HUES48 (cell line): ENCODE results near the gene LCN12.

Source experiments
- H3K27ac ChIP-seq: one replicate; pipeline ENCODE4 v1.7.0; 2013; ENCODE audit warnings: low read depth, low read length, inconsistent platforms
- H3K27me3 ChIP-seq: 2 replicates; pipeline ENCODE4 v1.6.1; 2013; ENCODE audit warnings: mild to moderate bottlenecking, low read length; ENCODE audit not compliant: control insufficient read depth, insufficient read depth
- H3K36me3 ChIP-seq: 2 replicates; pipeline ENCODE4 v1.6.1; 2013; ENCODE audit warnings: low read length; ENCODE audit not compliant: control insufficient read depth, insufficient read depth
- H3K4me1 ChIP-seq: 2 replicates; pipeline ENCODE4 v1.6.1; 2013; ENCODE audit warnings: mild to moderate bottlenecking, low read length; ENCODE audit not compliant: control insufficient read depth, insufficient read depth
- H3K4me3 ChIP-seq: 2 replicates; pipeline ENCODE4 v1.5.1; 2013; ENCODE audit warnings: mild to moderate bottlenecking, low read depth, low read length
- H3K9ac ChIP-seq: 2 replicates; pipeline ENCODE4 v1.6.1; 2013; ENCODE audit warnings: mild to moderate bottlenecking, low read depth, low read length, moderate library complexity
- H3K9me3 ChIP-seq: 2 replicates; pipeline ENCODE4 v1.6.1; 2013; ENCODE audit warnings: low read length; ENCODE audit not compliant: control insufficient read depth, insufficient read depth

The LCN12 gene

DNA sequence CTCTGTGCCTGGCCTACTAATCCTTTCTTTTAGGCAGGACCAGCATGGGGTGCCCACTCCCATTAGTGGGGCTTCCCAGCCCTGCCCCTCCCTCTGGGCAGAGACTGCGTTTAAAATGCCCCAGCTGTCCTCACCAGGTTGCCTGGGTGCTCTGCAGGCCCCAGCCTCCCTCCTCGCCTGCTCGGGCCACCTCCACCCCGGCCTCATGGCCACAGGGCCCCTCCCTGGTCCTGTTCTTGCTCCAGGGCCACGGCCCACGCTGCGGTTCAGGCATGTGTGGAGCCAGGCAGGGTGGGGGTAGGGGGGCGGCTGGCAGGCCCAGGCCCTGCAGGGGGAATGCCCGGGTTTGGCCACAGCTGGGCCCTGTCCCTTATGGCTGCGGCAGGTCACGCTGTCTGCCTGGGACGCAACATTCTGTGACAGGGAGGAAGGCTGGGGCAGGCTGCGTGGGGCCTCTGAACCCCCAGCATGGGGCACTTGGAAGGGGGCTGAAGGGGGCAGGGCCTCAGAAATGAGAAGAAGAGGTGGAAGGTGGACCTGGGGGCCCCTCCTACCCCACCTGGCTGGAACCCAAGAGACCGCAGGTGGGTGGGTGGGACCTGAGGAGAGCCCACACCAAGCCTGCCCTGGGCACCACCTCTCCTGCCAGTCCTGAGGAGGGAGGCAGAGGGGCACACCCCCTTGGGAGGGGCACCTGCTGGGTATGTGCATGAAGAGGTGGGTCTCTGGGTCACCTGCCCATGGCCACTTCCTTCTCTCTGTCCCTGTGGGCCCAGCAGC, at the start of gene LCN12:
LCN12 (plus strand) TSS at position 733 of the 780 bp plus-strand sequence. CDS start 55 bp downstream, outside the sequence.
- peaks cover 12% of the 10 kb centered on the region for H3K4me1 ChIP-seq
- H3K9me3 ChIP-seq, result no peaks in the 10 kb centered on the region
- H3K36me3 ChIP-seq, result no peaks in the 10 kb centered on the region
- H3K4me3 ChIP-seq, result no peak within 1 kb of the TSS
- no peak within 1 kb of the TSS for H3K9ac ChIP-seq
- H3K27me3 ChIP-seq, result no peaks in the 10 kb centered on the region
- H3K27ac ChIP-seq, result no peak within 1 kb of the TSS

GRCh38 chr9:136903041-136903554, 49.0 kb upstream of the LCN12 start:
- H3K9me3 ChIP-seq, result no peaks in the 10 kb centered on the region
- no peak overlapping the region for H3K4me3 ChIP-seq
- H3K27ac ChIP-seq, result no peak overlapping the region
- no peaks in the 10 kb centered on the region for H3K27me3 ChIP-seq
- H3K36me3 ChIP-seq, result peaks cover 88% of the 10 kb centered on the region
- no peaks in the 10 kb centered on the region for H3K4me1 ChIP-seq
- H3K9ac ChIP-seq, result no peak overlapping the region

DNA sequence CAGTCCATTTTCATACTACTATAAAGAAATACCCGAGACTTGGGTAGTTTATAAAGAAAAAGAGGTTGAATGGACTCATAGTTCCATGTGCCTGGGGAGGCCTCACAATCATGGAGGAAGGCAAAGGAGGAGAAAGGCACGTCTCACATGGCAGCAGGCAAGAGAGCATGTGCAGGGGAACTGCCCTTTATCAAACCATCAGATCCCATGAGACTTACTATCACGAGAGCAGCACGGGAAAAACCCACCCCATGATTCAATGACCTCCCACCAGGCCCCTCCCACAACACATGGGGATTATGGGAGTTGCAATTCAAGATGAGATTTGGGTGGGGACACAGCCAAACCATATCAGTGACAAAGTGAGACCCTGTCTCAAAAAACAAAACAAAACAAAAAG, 45.8 kb upstream of the LCN12 start:
- Histone ChIP-seq H3K27me3 (no peaks in the 10 kb centered on the region), H3K9me3 (no peaks in the 10 kb centered on the region), H3K27ac (no peak overlapping the region), H3K4me1 (no peaks in the 10 kb centered on the region), H3K9ac (no peak overlapping the region), H3K36me3 (peaks cover 80% of the 10 kb centered on the region), H3K4me3 (no peak overlapping the region)

DNA sequence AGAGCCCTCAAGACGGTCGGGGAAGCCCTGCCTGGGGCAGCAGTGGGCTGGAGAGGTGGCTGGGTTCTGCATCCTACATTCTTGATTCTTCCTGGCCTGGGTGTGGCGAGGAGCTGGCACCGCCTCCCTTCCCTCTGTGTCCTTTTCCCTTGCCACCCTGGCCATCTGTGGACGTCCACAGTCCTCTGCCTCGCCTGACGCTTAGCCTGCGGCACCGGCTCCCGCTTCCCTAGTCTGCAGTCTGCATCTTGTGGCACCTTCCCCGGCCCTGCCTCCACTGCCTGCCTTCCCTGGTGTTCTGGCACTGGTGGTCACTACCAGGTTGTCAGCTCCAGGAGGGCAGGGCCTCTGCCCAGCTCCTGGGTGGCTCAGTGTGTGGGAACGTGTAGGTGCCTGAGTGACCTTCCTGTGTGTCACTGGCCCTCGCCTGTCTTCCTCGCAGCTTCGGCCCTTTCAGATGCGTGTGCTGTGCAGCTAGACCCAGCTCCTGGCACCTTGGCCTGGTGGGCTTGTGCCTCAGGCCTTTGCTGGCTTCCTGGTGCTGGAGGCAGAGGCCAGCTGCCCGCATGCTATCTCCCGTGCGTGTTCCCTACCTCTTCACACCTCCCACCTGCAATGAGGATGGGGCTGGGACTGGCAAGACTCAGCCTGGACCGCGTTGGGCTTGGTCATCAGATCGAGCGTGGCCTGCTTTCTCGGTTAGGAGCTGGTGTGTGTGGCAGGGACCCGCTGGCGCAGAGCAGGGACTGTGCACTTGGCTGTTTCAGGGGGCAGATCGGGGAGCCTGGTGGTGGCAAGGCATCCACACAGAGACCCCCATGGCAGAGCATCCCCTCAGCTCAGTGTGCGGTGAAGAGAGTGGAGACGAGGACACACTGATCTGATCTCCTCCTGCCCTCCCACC, 44.8 kb upstream of the LCN12 start:
- H3K9me3 ChIP-seq, result no peaks in the 10 kb centered on the region
- H3K36me3 ChIP-seq, result peaks cover 72% of the 10 kb centered on the region
- no peak overlapping the region for H3K27ac ChIP-seq
- no peak overlapping the region for H3K4me3 ChIP-seq
- H3K4me1 ChIP-seq, result no peaks in the 10 kb centered on the region
- no peak overlapping the region for H3K9ac ChIP-seq
- no peaks in the 10 kb centered on the region for H3K27me3 ChIP-seq

- H3K36me3 ChIP-seq, result peaks cover 75% of the 10 kb centered on the region
Measured at GRCh38 chr9:136910197-136910900, 41.7 kb upstream of the LCN12 start.

DNA sequence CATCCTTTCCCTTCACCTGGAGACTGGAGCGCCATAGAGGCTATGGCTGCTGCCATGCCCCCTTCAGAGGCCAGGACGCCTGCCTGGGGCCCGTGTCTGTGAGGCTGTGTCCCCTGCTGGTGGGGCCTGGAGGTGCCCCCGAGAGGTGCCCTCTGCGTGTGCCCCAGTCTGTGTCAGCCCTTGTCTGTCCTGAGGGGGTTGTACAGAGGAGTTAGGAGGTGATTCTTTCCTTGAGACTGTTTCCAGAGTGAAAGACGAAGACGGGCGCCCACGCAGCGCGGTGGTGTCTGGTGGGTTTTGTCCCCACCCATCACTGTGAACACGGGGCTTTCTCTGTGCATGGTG, 41.2 kb upstream of the LCN12 start:
- Histone ChIP-seq H3K27ac (no peak overlapping the region), H3K4me3 (no peak overlapping the region), H3K27me3 (no peaks in the 10 kb centered on the region), H3K9ac (no peak overlapping the region), H3K9me3 (no peaks in the 10 kb centered on the region), H3K4me1 (no peaks in the 10 kb centered on the region), H3K36me3 (peaks cover 77% of the 10 kb centered on the region)

More at GRCh38 chr9:136910197-136910900, 41.7 kb upstream of the LCN12 start:
- Histone ChIP-seq H3K9me3 (no peaks in the 10 kb centered on the region), H3K4me3 (no peak overlapping the region), H3K27ac (no peak overlapping the region), H3K27me3 (no peaks in the 10 kb centered on the region), H3K9ac (no peak overlapping the region), H3K4me1 (no peaks in the 10 kb centered on the region)

GRCh38 chr9:136913701-136914438, 38.2 kb upstream of the LCN12 start:
- Histone ChIP-seq H3K27me3 (no peaks in the 10 kb centered on the region), H3K4me3 (no peak overlapping the region), H3K36me3 (peaks cover 75% of the 10 kb centered on the region), H3K4me1 (no peaks in the 10 kb centered on the region), H3K9ac (no peak overlapping the region), H3K9me3 (no peaks in the 10 kb centered on the region), H3K27ac (no peak overlapping the region)

DNA sequence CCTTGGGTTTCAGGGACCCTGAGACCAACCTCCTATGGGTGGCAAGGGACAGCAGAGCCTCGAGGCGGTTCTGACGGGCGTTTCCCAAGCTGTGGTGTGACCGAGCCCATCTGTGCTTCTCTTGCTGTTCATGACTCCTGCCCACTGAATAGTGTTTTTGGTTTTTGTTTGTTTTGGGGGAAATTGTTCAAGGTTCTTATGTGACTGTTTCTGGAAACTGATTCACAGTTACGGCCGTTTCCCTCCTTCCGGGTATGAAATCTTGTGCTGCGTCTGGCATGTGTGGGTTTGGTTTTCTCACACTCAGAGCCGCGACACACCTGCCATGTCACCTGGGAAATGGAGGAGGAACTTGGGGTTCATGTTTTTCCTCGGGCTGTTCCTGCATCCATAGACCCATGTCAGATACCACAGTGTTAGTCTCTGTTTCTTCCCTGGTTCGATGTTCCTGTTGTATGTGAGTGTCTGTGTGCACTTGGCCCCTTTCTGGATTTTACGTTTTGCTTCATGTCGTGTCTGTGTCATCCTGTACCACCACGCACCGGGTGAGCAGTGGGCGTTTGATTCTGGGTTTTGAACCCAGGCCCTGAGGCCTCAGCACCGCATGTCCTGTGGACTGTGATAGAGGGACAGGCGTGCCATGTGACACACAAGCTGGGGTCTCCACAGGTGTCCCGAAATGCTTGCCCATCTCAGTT, 36.3 kb upstream of the LCN12 start:
- no peaks in the 10 kb centered on the region for H3K4me1 ChIP-seq
- H3K4me3 ChIP-seq, result no peak overlapping the region
- H3K9ac ChIP-seq, result no peak overlapping the region
- no peak overlapping the region for H3K27ac ChIP-seq
- H3K36me3 ChIP-seq, result peaks cover 70% of the 10 kb centered on the region
- H3K9me3 ChIP-seq, result no peaks in the 10 kb centered on the region
- no peaks in the 10 kb centered on the region for H3K27me3 ChIP-seq

- no peaks in the 10 kb centered on the region for H3K4me1 ChIP-seq
- no peaks in the 10 kb centered on the region for H3K27me3 ChIP-seq
- H3K9me3 ChIP-seq, result no peaks in the 10 kb centered on the region
- H3K36me3 ChIP-seq, result peaks cover 76% of the 10 kb centered on the region
- H3K4me3 ChIP-seq, result no peak overlapping the region
- no peak overlapping the region for H3K27ac ChIP-seq
- H3K9ac ChIP-seq, result no peak overlapping the region
Measured at GRCh38 chr9:136916330-136917184, 35.5 kb upstream of the LCN12 start.
